GM23338 (cell line): ENCODE data around the gene CCDC69. TPM values are rescaled to one million over a fixed set of nuclear protein-coding genes. Genes with fewer than 3 reads are reported as not detected.
A peak's percentile ranks its signal among the peaks of the same experiment; 100 is the strongest.

Experiments used
- ATAC-seq: fragments of 200-7000 bp; cut with Tn5 transposase; 3 replicates; pipeline ENCODE4 v1.9.1; 2020
- DNase-seq: peaks from one replicate; pipeline ENCODE4 v3.0.0-alpha.2; 2015; ENCODE audit warnings: low spot score
- H2AFZ ChIP-seq: fragments of 200-600 bp; sonication (generic); 2 replicates; pipeline ENCODE4 v1.8.0; 2016; ENCODE audit warnings: antibody characterized with exemption, mild to moderate bottlenecking, moderate library complexity
- H3F3A ChIP-seq: fragments of 200-600 bp; sonication (generic); replicated peaks from 2 replicates; pipeline ENCODE4 v1.8.0; 2017; ENCODE audit warnings: antibody characterized with exemption, mixed run types, low read depth
- H3K27ac ChIP-seq: fragments of 200-600 bp; sonication (generic); 2 replicates; pipeline ENCODE4 v1.6.1; 2016; ENCODE audit warnings: low read depth
- H3K27me3 ChIP-seq: fragments of 200-600 bp; sonication (generic); 2 replicates; pipeline ENCODE4 v1.8.0; 2016; ENCODE audit warnings: mild to moderate bottlenecking, mixed run types, moderate library complexity; ENCODE audit not compliant: insufficient read depth
- H3K36me3 ChIP-seq: fragments of 200-600 bp; sonication (generic); 2 replicates; pipeline ENCODE4 v1.8.0; 2016; ENCODE audit warnings: mild to moderate bottlenecking; ENCODE audit not compliant: insufficient read depth
- H3K4me1 ChIP-seq: fragments of 200-600 bp; sonication (generic); 2 replicates; pipeline ENCODE4 v1.8.0; 2016; ENCODE audit warnings: mild to moderate bottlenecking, moderate library complexity; ENCODE audit not compliant: insufficient read depth
- H3K4me2 ChIP-seq: fragments of 200-600 bp; sonication (generic); 2 replicates; pipeline ENCODE4 v1.7.1; 2017; ENCODE audit warnings: mixed run types
- H3K4me3 ChIP-seq: fragments of 200-600 bp; sonication (generic); 2 replicates; pipeline ENCODE4 v1.6.1; 2016; ENCODE audit warnings: mixed run types
- H3K79me2 ChIP-seq: fragments of 200-600 bp; sonication (generic); replicated peaks from 2 replicates; pipeline ENCODE4 v1.8.0; 2017; ENCODE audit warnings: mild to moderate bottlenecking; ENCODE audit not compliant: insufficient read depth
- H3K9me2 ChIP-seq: fragments of 200-600 bp; sonication (generic); 2 replicates; pipeline ENCODE4 v1.8.0; 2017; ENCODE audit not compliant: insufficient read depth
- H4K20me1 ChIP-seq: fragments of 200-600 bp; sonication (generic); replicated peaks from 2 replicates; pipeline ENCODE4 v1.8.0; 2017; ENCODE audit warnings: mild to moderate bottlenecking; ENCODE audit not compliant: insufficient read depth
- H3K27ac Mint-ChIP-seq: 2 replicates; pipeline ENCODE4 v1.8.0; 2020; ENCODE audit warnings: inconsistent platforms, mild to moderate bottlenecking, moderate library complexity, mixed read lengths
- H3K27me3 Mint-ChIP-seq: 3 replicates; pipeline ENCODE4 v1.8.0; 2022; ENCODE audit warnings: low read depth, mild to moderate bottlenecking, moderate library complexity, mixed read lengths, inconsistent platforms; ENCODE audit not compliant: insufficient read depth, poor library complexity
- H3K36me3 Mint-ChIP-seq: 3 replicates; pipeline ENCODE4 v1.8.0; 2021; ENCODE audit warnings: low read depth, mild to moderate bottlenecking, inconsistent platforms, moderate library complexity, mixed read lengths
- H3K4me1 Mint-ChIP-seq: 3 replicates; pipeline ENCODE4 v1.8.0; 2020; ENCODE audit warnings: mild to moderate bottlenecking, inconsistent platforms, mixed read lengths
- H3K4me3 Mint-ChIP-seq: 3 replicates; pipeline ENCODE4 v1.8.0; 2021; ENCODE audit warnings: moderate library complexity, mild to moderate bottlenecking, inconsistent platforms, mixed read lengths
- H3K9me3 Mint-ChIP-seq: 3 replicates; pipeline ENCODE4 v1.8.0; 2020; ENCODE audit warnings: moderate library complexity, mild to moderate bottlenecking, inconsistent platforms, mixed read lengths
- EZH2 ChIP-seq: fragments of 200-600 bp; sonication (generic); IDR thresholded peaks from one replicate; pipeline ENCODE4 v1.8.0; 2017; ENCODE audit warnings: antibody characterized with exemption, mild to moderate bottlenecking, low read depth; ENCODE audit not compliant: unreplicated experiment
- EZH2phosphoT487 ChIP-seq: fragments of 200-600 bp; sonication (generic); IDR thresholded peaks from one replicate; pipeline ENCODE4 v1.8.1; 2018; ENCODE audit warnings: antibody characterized with exemption; ENCODE audit not compliant: unreplicated experiment
- JUNB ChIP-seq: IDR thresholded peaks from one replicate; pipeline ENCODE4 v1.6.1; 2016; ENCODE audit warnings: antibody characterized with exemption; ENCODE audit not compliant: unreplicated experiment
- POLR2AphosphoS5 ChIP-seq: IDR thresholded peaks from 2 replicates; pipeline ENCODE4 v1.6.1; 2016; ENCODE audit warnings: antibody characterized with exemption, low read depth
- STAT1 ChIP-seq: IDR thresholded peaks from one replicate; pipeline ENCODE4 v1.6.1; 2016; ENCODE audit warnings: antibody characterized with exemption; ENCODE audit not compliant: unreplicated experiment
- ZNF114 ChIP-seq: fragments of 250-450 bp; sonication (Bioruptor Pico); IDR thresholded peaks from 2 replicates; pipeline ENCODE4 v1.5.0; 2020; ENCODE audit warnings: mild to moderate bottlenecking, moderate library complexity
- ZNF331 ChIP-seq: fragments of 250-450 bp; sonication (Bioruptor Pico); IDR thresholded peaks from 2 replicates; pipeline ENCODE4 v1.5.0; 2020; ENCODE audit warnings: low read depth, mild to moderate bottlenecking, moderate library complexity
- polyA plus RNA-seq: library from polyadenylated mRNA; unstranded; fragments of >200 nt; fragmentation: Nextera tagmentation; extraction: Ambion mirVana; gene quantifications from 2 replicates; pipeline ENCODE4 v1.2.1, GENCODE V29; 2016
- total RNA-seq: library from RNA; depleted of rRNA; stranded (reverse); fragments of >200 nt; shearing (Covaris generic); gene quantifications from 2 replicates; pipeline ENCODE4 v1.2.3, GENCODE V29; 2014
- TF ChIP-seq, protein P1 (sequence below), 2 experiments: fragments of 200-600 bp in 1 of 2; sonication (generic) in 1 of 2; conservative IDR thresholded peaks; 2 replicates each; pipeline versions ENCODE4 v1.5.1 to v1.6.1; 2016 to 2017; ENCODE audit warnings: antibody characterized with exemption in 2 of 2, low read depth in 2 of 2, mild to moderate bottlenecking in 2 of 2, moderate library complexity in 1 of 2
- TF ChIP-seq, protein P2 (sequence below): IDR thresholded peaks from one replicate; pipeline ENCODE4 v1.6.1; 2018; ENCODE audit warnings: antibody characterized with exemption; ENCODE audit not compliant: unreplicated experiment
- TF ChIP-seq, protein P3 (sequence below): fragments of 250-450 bp; sonication (Bioruptor Pico); IDR thresholded peaks from 2 replicates; pipeline ENCODE4 v1.5.0; 2020; ENCODE audit warnings: mild to moderate bottlenecking, moderate library complexity

Gene CCDC69
- total and polyA plus RNA-seq, 2 experiments from 2014 or later, result 2.7 to 5.3 TPM

DNA sequence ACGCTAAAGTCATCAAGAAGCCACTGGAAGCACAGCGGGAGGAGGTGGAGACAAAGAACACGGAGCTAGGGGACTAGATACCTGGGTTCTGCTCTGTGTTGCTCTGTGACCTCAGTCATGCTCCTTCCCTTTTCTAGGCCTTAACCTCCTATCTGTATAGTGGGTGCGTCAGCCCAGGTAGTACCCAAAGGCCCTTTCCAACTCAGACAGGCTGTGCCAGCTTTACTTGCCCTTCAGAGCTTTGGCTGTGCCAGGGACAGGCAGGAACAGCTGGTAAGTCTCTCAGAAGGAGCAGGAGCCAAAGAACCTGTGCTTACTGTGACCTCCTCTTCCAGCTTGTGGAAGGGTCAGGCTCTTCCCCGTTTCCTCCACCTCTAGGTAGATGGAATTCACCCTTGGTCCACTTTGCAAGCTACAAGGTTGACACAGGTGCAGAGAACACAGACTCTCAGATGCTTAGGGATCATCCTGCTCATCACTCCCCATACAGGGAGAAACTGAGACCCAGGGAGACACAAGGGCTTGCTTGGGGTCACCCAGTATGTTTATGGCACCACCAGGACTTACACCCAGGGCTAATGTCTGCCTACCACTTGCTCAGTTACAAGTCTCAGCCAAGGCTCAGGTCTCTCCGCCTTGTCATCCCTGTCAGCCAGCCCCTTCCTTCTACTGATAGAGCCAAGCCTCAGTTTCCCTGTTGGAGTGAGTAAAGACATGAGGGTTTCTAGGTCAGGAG is 1.7 kb downstream of the CCDC69 start:
- no peak overlapping the region for H3K27ac Mint-ChIP-seq
- DNase-seq (no peak), ATAC-seq (no peak)
- H3K4me1 Mint-ChIP-seq, result peaks cover 14% of the 10 kb centered on the region
- H3K4me2 ChIP-seq, result peak overlapping the region; percentile 88; the same call in 1 of the 2 replicates
- peaks cover 18% of the 10 kb centered on the region for H3K4me1 ChIP-seq
- H2AFZ ChIP-seq, result no peak overlapping the region
- peaks cover 5% of the 10 kb centered on the region; the same call in 1 of the 2 replicates for H3K27me3 ChIP-seq
- peaks cover 12% of the 10 kb centered on the region for H3K27me3 Mint-ChIP-seq
- no peak overlapping the region for H3K27ac ChIP-seq
- H3K36me3 ChIP-seq, result no peaks in the 10 kb centered on the region
- no peak for TF ChIP-seq POLR2AphosphoS5
- TF ChIP-seq JUNB, result no peak
- H3K4me3 ChIP-seq, result peak overlapping the region; percentile 86; the same call in 1 of the 2 replicates
- peak overlapping the region; percentile 79 for H3K4me3 Mint-ChIP-seq
- H3F3A ChIP-seq, result no peaks in the 10 kb centered on the region
- H4K20me1 ChIP-seq, result no peaks in the 10 kb centered on the region
- no peaks in the 10 kb centered on the region for H3K9me3 Mint-ChIP-seq
- no peaks in the 10 kb centered on the region; the same call in 2 of the 3 replicates for H3K36me3 Mint-ChIP-seq
- H3K9me2 ChIP-seq, result no peaks in the 10 kb centered on the region
- no peaks in the 10 kb centered on the region for H3K79me2 ChIP-seq

DNA sequence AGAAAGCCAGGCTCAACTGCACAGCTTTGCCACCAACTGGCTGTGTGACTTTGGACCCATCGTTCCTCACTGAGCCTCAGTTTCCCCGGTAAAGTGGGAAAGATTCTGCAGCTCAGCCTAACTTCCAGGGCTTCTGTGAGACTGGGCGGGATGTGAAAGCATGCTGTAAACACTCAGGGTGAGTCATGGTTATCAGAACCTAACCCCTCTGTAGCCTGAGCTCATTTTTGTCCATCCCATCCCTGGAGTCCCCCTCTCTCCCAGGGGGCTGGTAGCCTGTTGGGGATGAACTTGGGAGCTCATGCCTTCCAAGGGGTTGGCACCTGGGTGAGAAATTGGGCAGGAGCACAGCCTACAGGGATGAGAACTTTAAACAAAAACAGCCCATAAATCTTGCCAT is 2.3 kb downstream of the CCDC69 start:
- H3K36me3 ChIP-seq, result no peaks in the 10 kb centered on the region
- no peak for DNase-seq
- no peaks in the 10 kb centered on the region for H3K9me2 ChIP-seq
- peaks cover 18% of the 10 kb centered on the region for H3K4me1 ChIP-seq
- H3K4me3 Mint-ChIP-seq, result no peak overlapping the region
- H3K4me1 Mint-ChIP-seq, result peaks cover 14% of the 10 kb centered on the region
- no peak overlapping the region for H3K4me2 ChIP-seq
- no peak overlapping the region for H3K27ac Mint-ChIP-seq
- H3K27me3 ChIP-seq, result peaks cover 5% of the 10 kb centered on the region; the same call in 1 of the 2 replicates
- peaks cover 12% of the 10 kb centered on the region for H3K27me3 Mint-ChIP-seq
- no peak overlapping the region for H3K4me3 ChIP-seq
- H3K36me3 Mint-ChIP-seq, result no peaks in the 10 kb centered on the region; the same call in 2 of the 3 replicates
- no peaks in the 10 kb centered on the region for H3K9me3 Mint-ChIP-seq
- H3K79me2 ChIP-seq, result no peaks in the 10 kb centered on the region
- no peak overlapping the region for H2AFZ ChIP-seq
- no peak overlapping the region for H3K27ac ChIP-seq
- no peaks in the 10 kb centered on the region for H4K20me1 ChIP-seq
- H3F3A ChIP-seq, result no peaks in the 10 kb centered on the region
- no peak for ATAC-seq
- TF ChIP-seq ZNF331 (CRISPR knock-in tag) (no peak), STAT1 (no peak), ZNF114 (no peak), EZH2phosphoT487 (no peak), EZH2 (no peak)
- TF ChIP-seq, protein P1, sequence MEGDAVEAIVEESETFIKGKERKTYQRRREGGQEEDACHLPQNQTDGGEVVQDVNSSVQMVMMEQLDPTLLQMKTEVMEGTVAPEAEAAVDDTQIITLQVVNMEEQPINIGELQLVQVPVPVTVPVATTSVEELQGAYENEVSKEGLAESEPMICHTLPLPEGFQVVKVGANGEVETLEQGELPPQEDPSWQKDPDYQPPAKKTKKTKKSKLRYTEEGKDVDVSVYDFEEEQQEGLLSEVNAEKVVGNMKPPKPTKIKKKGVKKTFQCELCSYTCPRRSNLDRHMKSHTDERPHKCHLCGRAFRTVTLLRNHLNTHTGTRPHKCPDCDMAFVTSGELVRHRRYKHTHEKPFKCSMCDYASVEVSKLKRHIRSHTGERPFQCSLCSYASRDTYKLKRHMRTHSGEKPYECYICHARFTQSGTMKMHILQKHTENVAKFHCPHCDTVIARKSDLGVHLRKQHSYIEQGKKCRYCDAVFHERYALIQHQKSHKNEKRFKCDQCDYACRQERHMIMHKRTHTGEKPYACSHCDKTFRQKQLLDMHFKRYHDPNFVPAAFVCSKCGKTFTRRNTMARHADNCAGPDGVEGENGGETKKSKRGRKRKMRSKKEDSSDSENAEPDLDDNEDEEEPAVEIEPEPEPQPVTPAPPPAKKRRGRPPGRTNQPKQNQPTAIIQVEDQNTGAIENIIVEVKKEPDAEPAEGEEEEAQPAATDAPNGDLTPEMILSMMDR (conservative IDR thresholded peaks at IDR 0.05; ENCODE audit: low read depth in 2 of 2), result no peak
- TF ChIP-seq, protein P2, sequence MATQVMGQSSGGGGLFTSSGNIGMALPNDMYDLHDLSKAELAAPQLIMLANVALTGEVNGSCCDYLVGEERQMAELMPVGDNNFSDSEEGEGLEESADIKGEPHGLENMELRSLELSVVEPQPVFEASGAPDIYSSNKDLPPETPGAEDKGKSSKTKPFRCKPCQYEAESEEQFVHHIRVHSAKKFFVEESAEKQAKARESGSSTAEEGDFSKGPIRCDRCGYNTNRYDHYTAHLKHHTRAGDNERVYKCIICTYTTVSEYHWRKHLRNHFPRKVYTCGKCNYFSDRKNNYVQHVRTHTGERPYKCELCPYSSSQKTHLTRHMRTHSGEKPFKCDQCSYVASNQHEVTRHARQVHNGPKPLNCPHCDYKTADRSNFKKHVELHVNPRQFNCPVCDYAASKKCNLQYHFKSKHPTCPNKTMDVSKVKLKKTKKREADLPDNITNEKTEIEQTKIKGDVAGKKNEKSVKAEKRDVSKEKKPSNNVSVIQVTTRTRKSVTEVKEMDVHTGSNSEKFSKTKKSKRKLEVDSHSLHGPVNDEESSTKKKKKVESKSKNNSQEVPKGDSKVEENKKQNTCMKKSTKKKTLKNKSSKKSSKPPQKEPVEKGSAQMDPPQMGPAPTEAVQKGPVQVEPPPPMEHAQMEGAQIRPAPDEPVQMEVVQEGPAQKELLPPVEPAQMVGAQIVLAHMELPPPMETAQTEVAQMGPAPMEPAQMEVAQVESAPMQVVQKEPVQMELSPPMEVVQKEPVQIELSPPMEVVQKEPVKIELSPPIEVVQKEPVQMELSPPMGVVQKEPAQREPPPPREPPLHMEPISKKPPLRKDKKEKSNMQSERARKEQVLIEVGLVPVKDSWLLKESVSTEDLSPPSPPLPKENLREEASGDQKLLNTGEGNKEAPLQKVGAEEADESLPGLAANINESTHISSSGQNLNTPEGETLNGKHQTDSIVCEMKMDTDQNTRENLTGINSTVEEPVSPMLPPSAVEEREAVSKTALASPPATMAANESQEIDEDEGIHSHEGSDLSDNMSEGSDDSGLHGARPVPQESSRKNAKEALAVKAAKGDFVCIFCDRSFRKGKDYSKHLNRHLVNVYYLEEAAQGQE, result no peak
- TF ChIP-seq, protein P3, sequence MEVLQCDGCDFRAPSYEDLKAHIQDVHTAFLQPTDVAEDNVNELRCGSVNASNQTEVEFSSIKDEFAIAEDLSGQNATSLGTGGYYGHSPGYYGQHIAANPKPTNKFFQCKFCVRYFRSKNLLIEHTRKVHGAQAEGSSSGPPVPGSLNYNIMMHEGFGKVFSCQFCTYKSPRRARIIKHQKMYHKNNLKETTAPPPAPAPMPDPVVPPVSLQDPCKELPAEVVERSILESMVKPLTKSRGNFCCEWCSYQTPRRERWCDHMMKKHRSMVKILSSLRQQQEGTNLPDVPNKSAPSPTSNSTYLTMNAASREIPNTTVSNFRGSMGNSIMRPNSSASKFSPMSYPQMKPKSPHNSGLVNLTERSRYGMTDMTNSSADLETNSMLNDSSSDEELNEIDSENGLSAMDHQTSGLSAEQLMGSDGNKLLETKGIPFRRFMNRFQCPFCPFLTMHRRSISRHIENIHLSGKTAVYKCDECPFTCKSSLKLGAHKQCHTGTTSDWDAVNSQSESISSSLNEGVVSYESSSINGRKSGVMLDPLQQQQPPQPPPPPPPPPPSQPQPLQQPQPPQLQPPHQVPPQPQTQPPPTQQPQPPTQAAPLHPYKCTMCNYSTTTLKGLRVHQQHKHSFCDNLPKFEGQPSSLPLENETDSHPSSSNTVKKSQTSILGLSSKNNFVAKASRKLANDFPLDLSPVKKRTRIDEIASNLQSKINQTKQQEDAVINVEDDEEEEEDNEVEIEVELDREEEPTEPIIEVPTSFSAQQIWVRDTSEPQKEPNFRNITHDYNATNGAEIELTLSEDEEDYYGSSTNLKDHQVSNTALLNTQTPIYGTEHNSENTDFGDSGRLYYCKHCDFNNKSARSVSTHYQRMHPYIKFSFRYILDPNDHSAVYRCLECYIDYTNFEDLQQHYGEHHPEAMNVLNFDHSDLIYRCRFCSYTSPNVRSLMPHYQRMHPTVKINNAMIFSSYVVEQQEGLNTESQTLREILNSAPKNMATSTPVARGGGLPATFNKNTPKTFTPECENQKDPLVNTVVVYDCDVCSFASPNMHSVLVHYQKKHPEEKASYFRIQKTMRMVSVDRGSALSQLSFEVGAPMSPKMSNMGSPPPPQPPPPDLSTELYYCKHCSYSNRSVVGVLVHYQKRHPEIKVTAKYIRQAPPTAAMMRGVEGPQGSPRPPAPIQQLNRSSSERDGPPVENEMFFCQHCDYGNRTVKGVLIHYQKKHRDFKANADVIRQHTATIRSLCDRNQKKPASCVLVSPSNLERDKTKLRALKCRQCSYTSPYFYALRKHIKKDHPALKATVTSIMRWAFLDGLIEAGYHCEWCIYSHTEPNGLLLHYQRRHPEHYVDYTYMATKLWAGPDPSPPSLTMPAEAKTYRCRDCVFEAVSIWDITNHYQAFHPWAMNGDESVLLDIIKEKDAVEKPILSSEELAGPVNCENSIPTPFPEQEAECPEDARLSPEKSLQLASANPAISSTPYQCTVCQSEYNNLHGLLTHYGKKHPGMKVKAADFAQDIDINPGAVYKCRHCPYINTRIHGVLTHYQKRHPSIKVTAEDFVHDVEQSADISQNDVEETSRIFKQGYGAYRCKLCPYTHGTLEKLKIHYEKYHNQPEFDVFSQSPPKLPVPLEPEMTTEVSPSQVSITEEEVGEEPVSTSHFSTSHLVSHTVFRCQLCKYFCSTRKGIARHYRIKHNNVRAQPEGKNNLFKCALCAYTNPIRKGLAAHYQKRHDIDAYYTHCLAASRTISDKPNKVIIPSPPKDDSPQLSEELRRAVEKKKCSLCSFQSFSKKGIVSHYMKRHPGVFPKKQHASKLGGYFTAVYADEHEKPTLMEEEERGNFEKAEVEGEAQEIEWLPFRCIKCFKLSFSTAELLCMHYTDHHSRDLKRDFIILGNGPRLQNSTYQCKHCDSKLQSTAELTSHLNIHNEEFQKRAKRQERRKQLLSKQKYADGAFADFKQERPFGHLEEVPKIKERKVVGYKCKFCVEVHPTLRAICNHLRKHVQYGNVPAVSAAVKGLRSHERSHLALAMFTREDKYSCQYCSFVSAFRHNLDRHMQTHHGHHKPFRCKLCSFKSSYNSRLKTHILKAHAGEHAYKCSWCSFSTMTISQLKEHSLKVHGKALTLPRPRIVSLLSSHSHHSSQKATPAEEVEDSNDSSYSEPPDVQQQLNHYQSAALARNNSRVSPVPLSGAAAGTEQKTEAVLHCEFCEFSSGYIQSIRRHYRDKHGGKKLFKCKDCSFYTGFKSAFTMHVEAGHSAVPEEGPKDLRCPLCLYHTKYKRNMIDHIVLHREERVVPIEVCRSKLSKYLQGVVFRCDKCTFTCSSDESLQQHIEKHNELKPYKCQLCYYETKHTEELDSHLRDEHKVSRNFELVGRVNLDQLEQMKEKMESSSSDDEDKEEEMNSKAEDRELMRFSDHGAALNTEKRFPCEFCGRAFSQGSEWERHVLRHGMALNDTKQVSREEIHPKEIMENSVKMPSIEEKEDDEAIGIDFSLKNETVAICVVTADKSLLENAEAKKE, result no peak
